ENCODE data around the gene SCAI.
"Not testable (repeated sequence)": the region's sequence is repeated elsewhere in the genome, so short reads cannot be mapped to it uniquely, and the experiment has no call there.

The SCAI gene

DNA sequence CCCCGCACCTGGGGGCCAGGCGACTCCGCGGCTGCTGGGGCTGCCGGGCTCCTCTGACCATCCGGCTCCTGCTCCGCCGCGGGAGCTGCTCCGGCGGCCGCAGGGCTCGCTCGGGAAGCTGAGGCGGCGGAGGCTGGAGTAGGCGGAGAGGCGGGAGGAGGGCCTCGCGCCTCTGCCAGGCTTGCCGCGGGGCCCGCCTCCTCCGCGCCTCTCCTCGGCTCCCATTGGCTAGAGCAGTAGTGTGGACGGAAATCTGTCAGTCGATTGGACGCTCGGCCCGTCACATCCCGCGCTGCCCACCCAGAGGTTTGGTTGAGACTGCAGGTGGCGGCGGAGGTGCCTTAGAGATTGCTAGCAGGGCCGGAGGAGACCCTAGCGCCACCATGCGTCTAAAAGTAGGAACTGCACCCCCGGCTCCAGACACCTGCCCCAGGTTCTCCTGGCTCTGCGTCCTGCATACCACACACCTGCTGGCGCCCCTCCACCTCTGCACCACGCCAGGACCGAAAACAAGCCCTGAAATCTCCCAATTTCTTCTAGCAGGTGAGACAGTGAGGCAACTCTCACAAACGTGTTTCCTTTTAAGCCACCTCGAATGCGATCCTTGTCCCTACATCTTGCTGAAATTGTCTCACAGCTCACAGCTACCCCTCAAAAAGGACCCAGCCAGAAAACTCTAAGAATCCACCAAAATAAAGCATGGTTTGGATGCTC lies at the start of gene SCAI:
SCAI (minus strand) TSS at position 152 of the 714 bp plus-strand sequence; CDS start at position 61, 91 bp downstream.
- Histone ChIP-seq H3K4me3 (peak within 1 kb of the TSS; percentile 62 to 78 (median 70)), H3K9me3 (replicated peaks in 1 of 11) (no peaks in the 10 kb centered on the region), H3K27me3 (no peaks in the 10 kb centered on the region), H4K20me1 (peaks cover 0 to 8% (median 0%) of the 10 kb centered on the region in 11 experiments; a peak in 5 of 22 replicates), H3K4me1 (peaks cover 13 to 39% (median 27%) of the 10 kb centered on the region in 10 experiments), H3K36me3 (peaks cover 0 to 23% (median 10%) of the 10 kb centered on the region in 11 experiments; a peak in 11 of 22 replicates), H3K4me2 (peak within 1 kb of the TSS; percentile 86 to 99 (median 95)), H3K27ac (peak within 1 kb of the TSS in 6 of 11 experiments; percentile 30 to 53 (median 45); a peak in 10 of 22 replicates), H3K9ac (peak within 1 kb of the TSS; percentile 65 to 81 (median 75))
- no peak for TF ChIP-seq Cebpa-rat (IDR thresholded peaks at IDR 0.05)

DNA sequence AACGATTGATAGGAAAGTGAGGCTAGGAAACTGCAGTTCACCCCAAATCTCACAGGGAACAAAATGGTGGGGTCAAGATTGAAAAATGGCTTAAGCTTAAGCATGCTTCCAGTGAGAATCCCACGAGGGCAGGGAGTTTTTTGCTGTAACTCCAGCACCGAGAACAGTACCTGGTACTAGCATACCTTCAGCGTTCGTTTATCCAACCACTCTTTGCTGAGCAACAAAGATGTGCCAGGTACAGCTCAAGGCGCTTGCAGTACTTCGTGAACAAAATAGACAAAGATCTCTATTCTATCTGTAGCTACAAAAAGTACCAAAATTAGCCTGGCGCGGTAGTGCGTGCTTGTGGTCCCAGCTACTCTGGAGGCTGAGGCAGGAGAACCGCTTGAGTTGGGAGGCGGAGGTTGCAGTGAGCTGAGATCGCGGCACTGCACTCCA lies 47.1 kb upstream of the SCAI start:
- H3K27me3 ChIP-seq: no peaks in the 10 kb centered on the region
- H3K4me2 ChIP-seq: peak overlapping the region; percentile 78 to 97 (median 94)
- H3K4me3 ChIP-seq: peak overlapping the region; percentile 85 to 100 (median 91)
- H3K4me1 ChIP-seq: peaks cover 37 to 54% (median 44%) of the 10 kb centered on the region in 10 experiments
- no peak for TF ChIP-seq Cebpa-rat (IDR thresholded peaks at IDR 0.05)
- peak overlapping the region; percentile 84 to 98 (median 93) for H3K27ac ChIP-seq
- H4K20me1 ChIP-seq: peaks cover 28 to 41% (median 39%) of the 10 kb centered on the region in 11 experiments; a peak in 20 of 22 replicates
- no peaks in the 10 kb centered on the region for H3K9me3 ChIP-seq (replicated peaks in 1 of 11)
- H3K36me3 ChIP-seq: peaks cover 4 to 27% (median 12%) of the 10 kb centered on the region in 11 experiments; a peak in 14 of 22 replicates
- H3K9ac ChIP-seq: peak overlapping the region; percentile 89 to 99 (median 96)

DNA sequence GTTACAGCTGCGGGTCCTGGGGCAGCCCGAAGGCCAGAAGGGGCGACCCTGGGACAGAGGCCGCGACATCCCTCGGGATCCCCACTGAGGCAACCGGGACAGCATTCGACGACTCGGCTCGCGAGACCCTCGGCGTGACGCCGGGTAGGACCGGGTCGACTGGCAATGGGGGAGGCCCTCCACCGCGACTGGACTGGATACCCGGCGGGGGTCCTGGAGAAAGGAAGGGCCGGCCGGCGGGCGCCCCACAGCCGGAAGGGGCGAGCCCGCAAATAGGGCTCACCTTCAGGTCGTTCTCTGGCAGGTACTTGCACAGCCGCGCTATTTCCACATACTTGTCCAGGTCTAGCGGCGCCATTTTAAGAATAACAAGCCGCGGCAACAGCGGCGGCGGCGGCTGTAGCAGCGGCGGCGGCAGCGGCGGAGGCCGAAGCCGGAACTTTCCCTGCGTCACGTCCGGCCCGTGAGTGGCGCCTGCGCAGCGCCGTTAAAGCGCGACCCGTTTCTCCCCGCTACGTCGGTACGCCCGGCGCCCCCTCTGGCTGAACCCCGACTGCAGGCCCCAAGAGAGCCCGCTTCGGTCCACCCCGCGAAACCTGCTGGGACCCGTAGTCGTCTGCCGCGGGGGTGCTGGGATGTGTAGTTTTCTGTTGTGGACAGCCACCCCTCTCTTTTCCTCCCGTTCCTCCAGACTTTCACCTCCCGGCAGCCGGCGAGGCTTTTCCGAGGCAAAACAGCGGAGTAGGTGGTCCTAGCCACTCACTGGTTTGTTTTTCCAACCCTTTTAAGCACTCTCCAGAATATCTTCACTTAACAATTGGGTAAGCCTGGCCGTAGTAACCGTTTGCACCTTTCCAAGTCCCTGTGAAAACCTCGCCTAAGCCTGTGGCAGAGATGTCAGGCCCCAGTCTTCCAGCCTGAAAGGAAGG lies 46.3 kb upstream of the SCAI start, which contains the start of gene PPP6C:
PPP6C (minus strand) TSS at position 443 of the 929 bp plus-strand sequence; CDS start at position 358, 85 bp downstream.
- Histone ChIP-seq H3K27ac (peak within 1 kb of the TSS; percentile 84 to 98 (median 93)), H3K4me3 (peak within 1 kb of the TSS; percentile 85 to 100 (median 91)), H3K4me2 (peak within 1 kb of the TSS; percentile 86 to 97 (median 94)), H3K9ac (peak within 1 kb of the TSS; percentile 89 to 99 (median 96)), H3K27me3 (no peaks in the 10 kb centered on the region), H3K4me1 (peaks cover 34 to 46% (median 39%) of the 10 kb centered on the region in 10 experiments), H4K20me1 (peaks cover 34 to 49% (median 47%) of the 10 kb centered on the region in 11 experiments; a peak in 20 of 22 replicates), H3K36me3 (peaks cover 6 to 33% (median 19%) of the 10 kb centered on the region in 11 experiments; a peak in 20 of 22 replicates), H3K9me3 (replicated peaks in 1 of 11) (no peaks in the 10 kb centered on the region)
- no peak for TF ChIP-seq Cebpa-rat (IDR thresholded peaks at IDR 0.05)

DNA sequence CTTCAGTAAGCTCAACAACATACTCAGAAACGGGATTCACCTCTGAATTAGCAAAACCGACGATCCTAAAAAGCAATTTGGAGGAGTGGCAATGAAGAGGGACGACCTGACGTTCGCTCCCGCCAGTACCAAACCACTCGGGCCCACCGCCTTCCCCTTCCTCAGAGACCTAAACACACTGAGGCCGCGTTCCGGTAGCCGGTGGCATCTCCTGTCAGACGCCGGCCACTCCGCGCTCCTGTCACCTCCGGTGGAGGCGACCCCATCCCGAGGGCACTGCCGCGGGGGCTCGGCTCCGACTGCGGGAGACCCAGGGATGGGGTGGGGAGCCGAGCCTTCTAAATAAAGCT lies 45.7 kb upstream of the SCAI start:
- no peak for TF ChIP-seq Cebpa-rat (IDR thresholded peaks at IDR 0.05)
- no peaks in the 10 kb centered on the region for H3K27me3 ChIP-seq
- peaks cover 0 to under 1% (median 0%) of the 10 kb centered on the region in 11 experiments; a peak in 2 of 22 replicates for H3K9me3 ChIP-seq (replicated peaks in 1 of 11)
- peaks cover 12 to 39% (median 25%) of the 10 kb centered on the region in 11 experiments for H3K36me3 ChIP-seq
- peak overlapping the region; percentile 74 to 95 (median 86) for H3K4me2 ChIP-seq
- peak overlapping the region; percentile 84 to 98 (median 93) for H3K27ac ChIP-seq
- peaks cover 40 to 55% (median 53%) of the 10 kb centered on the region in 11 experiments; a peak in 20 of 22 replicates for H4K20me1 ChIP-seq
- H3K4me3 ChIP-seq: peak overlapping the region; percentile 85 to 100 (median 91)
- H3K9ac ChIP-seq: peak overlapping the region; percentile 89 to 99 (median 96)
- H3K4me1 ChIP-seq: peaks cover 28 to 40% (median 33%) of the 10 kb centered on the region in 10 experiments

DNA sequence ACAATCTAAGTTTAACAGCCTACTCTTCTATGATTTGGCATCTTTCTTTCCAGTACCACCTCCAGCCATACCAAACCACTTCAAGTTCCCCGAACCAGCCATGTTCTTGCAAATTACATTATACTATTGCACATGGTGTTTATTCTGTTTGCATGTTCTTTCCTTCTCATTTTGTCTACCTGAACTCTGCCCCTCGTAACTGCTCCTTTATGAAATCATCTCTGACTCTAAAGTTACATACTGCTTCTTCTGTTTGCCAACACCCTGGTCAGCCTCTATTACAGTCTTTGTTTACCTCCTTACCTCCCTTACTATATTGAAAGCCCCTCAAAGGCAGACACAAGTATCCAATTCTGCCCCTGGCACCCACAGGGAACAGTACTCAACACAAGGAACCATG lies 40.2 kb upstream of the SCAI start:
- H3K36me3 ChIP-seq: peaks cover 13 to 80% (median 70%) of the 10 kb centered on the region in 11 experiments
- peaks cover 17 to 27% (median 18%) of the 10 kb centered on the region in 10 experiments for H3K4me1 ChIP-seq
- no peak overlapping the region for H3K4me3 ChIP-seq
- TF ChIP-seq Cebpa-rat (IDR thresholded peaks at IDR 0.05): no peak
- peaks cover 0 to 26% (median 15%) of the 10 kb centered on the region in 11 experiments; a peak in 14 of 22 replicates for H3K9me3 ChIP-seq (replicated peaks in 1 of 11)
- no peaks in the 10 kb centered on the region for H3K27me3 ChIP-seq
- H3K27ac ChIP-seq: no peak overlapping the region
- H3K9ac ChIP-seq: no peak overlapping the region
- H4K20me1 ChIP-seq: peaks cover 84 to 100% (median 98%) of the 10 kb centered on the region in 11 experiments
- H3K4me2 ChIP-seq: no peak overlapping the region

DNA sequence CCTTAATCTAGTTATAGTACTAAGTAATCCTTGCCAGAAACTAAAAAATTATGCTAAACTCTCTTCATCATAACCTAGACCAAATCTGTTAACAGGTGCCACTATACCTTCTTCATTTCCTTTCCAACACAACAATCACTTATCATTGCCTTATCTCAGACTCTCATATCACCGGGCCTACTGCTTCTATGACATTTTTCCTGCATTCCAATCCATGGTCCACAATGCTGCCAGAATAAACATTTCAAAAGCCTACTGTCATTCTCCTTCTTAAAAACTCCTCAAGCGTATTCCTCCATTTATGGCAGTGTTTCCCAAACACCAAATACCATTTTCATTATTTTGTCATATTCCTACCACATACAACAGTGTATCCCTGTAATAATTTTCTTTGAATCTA lies 39.7 kb upstream of the SCAI start:
- H3K27me3 ChIP-seq: no peaks in the 10 kb centered on the region
- no peak overlapping the region for H3K9ac ChIP-seq
- H3K36me3 ChIP-seq: peaks cover 13 to 85% (median 75%) of the 10 kb centered on the region in 11 experiments
- peaks cover 84 to 100% (median 98%) of the 10 kb centered on the region in 11 experiments for H4K20me1 ChIP-seq
- H3K27ac ChIP-seq: no peak overlapping the region
- no peak overlapping the region for H3K4me2 ChIP-seq
- peaks cover 0 to 27% (median 18%) of the 10 kb centered on the region in 11 experiments; a peak in 14 of 22 replicates for H3K9me3 ChIP-seq (replicated peaks in 1 of 11)
- H3K4me3 ChIP-seq: no peak overlapping the region
- no peak for TF ChIP-seq Cebpa-rat (IDR thresholded peaks at IDR 0.05)
- peaks cover 12 to 22% (median 13%) of the 10 kb centered on the region in 10 experiments for H3K4me1 ChIP-seq

DNA sequence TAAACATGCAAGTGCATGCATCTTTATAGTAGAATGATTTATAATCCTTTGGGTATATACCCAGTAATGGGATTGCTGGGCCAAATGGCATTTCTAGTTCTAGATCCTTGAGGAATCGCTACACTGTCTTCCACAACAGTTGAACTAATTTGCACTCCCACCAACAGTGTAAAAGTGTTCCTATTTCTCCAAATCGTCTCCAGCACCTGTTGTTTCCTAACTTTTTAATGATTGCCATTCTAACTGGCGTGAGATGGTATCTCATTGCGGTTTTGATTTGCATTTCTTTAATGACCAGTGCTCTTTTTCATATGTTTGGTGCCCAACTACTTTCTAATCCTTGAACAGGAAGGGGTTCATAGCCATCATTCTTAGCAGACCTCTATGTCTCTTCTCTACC lies 38.4 kb upstream of the SCAI start:
- Histone ChIP-seq H3K9me3 (replicated peaks in 1 of 11) (peaks cover 0 to 27% (median 18%) of the 10 kb centered on the region in 11 experiments; a peak in 14 of 22 replicates), H4K20me1 (peaks cover 81 to 100% (median 99%) of the 10 kb centered on the region in 11 experiments), H3K36me3 (peaks cover 13 to 93% (median 71%) of the 10 kb centered on the region in 11 experiments)
- H3K4me3 ChIP-seq, H3K9ac ChIP-seq, H3K4me2 ChIP-seq, H3K27ac ChIP-seq, H3K4me1 ChIP-seq, H3K27me3 ChIP-seq: not testable (repeated sequence)

DNA sequence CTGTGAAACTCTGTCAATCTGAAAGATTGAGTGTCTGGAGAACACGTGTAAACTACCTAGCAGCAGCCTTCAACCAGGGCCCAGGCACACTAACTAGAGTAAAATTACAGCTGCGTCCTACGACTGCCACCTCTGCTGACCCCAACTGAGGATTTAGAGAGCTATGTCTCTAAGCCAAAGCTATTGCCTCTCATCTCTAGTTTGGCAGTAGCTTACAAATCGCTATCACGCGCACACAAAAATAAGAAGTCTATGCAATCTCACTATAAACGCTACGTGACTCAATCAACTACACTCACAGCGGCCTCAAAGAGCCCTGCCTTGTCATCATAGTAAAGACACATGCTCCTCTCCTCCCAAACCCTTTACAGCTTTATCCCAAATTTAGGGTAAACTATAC lies 37.5 kb upstream of the SCAI start:
- H3K27me3 ChIP-seq: no peaks in the 10 kb centered on the region
- no peak overlapping the region for H3K4me3 ChIP-seq
- no peak for TF ChIP-seq Cebpa-rat (IDR thresholded peaks at IDR 0.05)
- H3K9ac ChIP-seq: no peak overlapping the region
- no peak overlapping the region for H3K4me2 ChIP-seq
- peaks cover 13 to 96% (median 71%) of the 10 kb centered on the region in 11 experiments for H3K36me3 ChIP-seq
- peaks cover 0 to 27% (median 18%) of the 10 kb centered on the region in 11 experiments; a peak in 14 of 22 replicates for H3K9me3 ChIP-seq (replicated peaks in 1 of 11)
- peaks cover 81 to 100% (median 99%) of the 10 kb centered on the region in 11 experiments for H4K20me1 ChIP-seq
- H3K4me1 ChIP-seq: 0 out of 20 replicates have a peak, but pooled peaks cover 0 to 3% (median 0%) of the 10 kb centered on the region in 10 experiments
- no peak overlapping the region for H3K27ac ChIP-seq
